HepG2 (cell line): ENCODE measurements around the gene ABI3BP. TPM values are rescaled to one million over a fixed set of nuclear protein-coding genes. Genes with fewer than 3 reads are reported as not detected.

ENCODE experiments used
- ATAC-seq: fragments of 200-7000 bp; cut with Tn5 transposase; 3 replicates; pipeline ENCODE4 v1.9.1; 2020; ENCODE audit warnings: mild to moderate bottlenecking, moderate library complexity
- BruUV-seq: library from RNA; stranded (reverse); fragments of 400-500 nt; replicated peaks from 2 replicates; lab custom pipeline; 2021; lab: Mats Ljungman, UMichigan
- CTCF ChIA-PET: fragments of 300-600 bp; formaldehyde crosslinking; extraction: SDS; loops from one replicate; lab custom pipeline; 2021; ENCODE audit warnings: low total read pairs, inconsistent platforms, low intra/inter-chr PET ratio; lab: Yijun Ruan, JAX
- POLR2A ChIA-PET: fragments of 350-600 bp; sonication (Branson Sonifier 250); formaldehyde crosslinking; loops from one replicate; lab custom pipeline; 2020; ENCODE audit warnings: antibody characterized with exemption, inconsistent platforms; lab: Yijun Ruan, JAX
- DNase-seq: peaks from one replicate; pipeline ENCODE4 v3.0.0-alpha.2; 2015; ENCODE audit warnings: low spot score
- FAIRE-seq: peaks from 3 replicates; lab custom pipeline; 2011; peaks lifted over from hg19 to GRCh38; lab: Jason Lieb, UNC
- H2AFZ ChIP-seq: one replicate; pipeline ENCODE4 v1.6.1; 2011; ENCODE audit warnings: low read length, inconsistent platforms
- H3K27ac ChIP-seq: fragments of 300-600 bp; 3 replicates; pipeline ENCODE4 v1.8.0; 2011; ENCODE audit warnings: mixed run types, mild to moderate bottlenecking, mixed read lengths, low read length, inconsistent platforms; ENCODE audit not compliant: insufficient read depth; ENCODE audit errors: extremely low read length
- H3K27me3 ChIP-seq, 2 experiments: fragments of 200-600 bp in 1 of 2; 2 replicates in 1 of 2; 3 replicates in 1 of 2; pipeline versions ENCODE4 v1.6.0 to v1.8.0; 2011; ENCODE audit warnings: low read length in 2 of 2, mild to moderate bottlenecking in 2 of 2, moderate library complexity in 2 of 2, inconsistent platforms in 1 of 2; ENCODE audit not compliant: insufficient read depth in 2 of 2, control insufficient read depth in 1 of 2
- H3K36me3 ChIP-seq, 2 experiments: fragments of 200-600 bp in 1 of 2; replicated peaks in 1 of 2; 2 replicates in 1 of 2; 3 replicates in 1 of 2; pipeline versions ENCODE4 v1.5.1 to v1.8.0; 2011; ENCODE audit warnings: low read length in 2 of 2, inconsistent platforms in 1 of 2; ENCODE audit not compliant: insufficient read depth in 2 of 2, control insufficient read depth in 1 of 2
- H3K4me1 ChIP-seq: 2 replicates; pipeline ENCODE4 v1.5.1; 2012; ENCODE audit warnings: low read length, inconsistent platforms; ENCODE audit not compliant: insufficient read depth
- H3K4me2 ChIP-seq: 2 replicates; pipeline ENCODE4 v1.6.0; 2011; ENCODE audit warnings: low read depth, low read length, inconsistent platforms
- H3K4me3 ChIP-seq, 3 experiments: fragments of 200-600 bp in 1 of 3; sonication (generic), shearing (Covaris generic) in 1 of 3; replicated peaks in 1 of 3; 2 replicates each; pipeline ENCODE4 v1.5.1; 2011 to 2016; ENCODE audit warnings: low read length in 3 of 3, inconsistent platforms in 2 of 3, low read depth in 2 of 3, mild to moderate bottlenecking in 2 of 3, control low read depth in 1 of 3, mixed read lengths in 1 of 3; ENCODE audit not compliant: insufficient read depth in 1 of 3
- H3K79me2 ChIP-seq: one replicate; pipeline ENCODE4 v1.6.1; 2011; ENCODE audit warnings: low read length, inconsistent platforms; ENCODE audit not compliant: insufficient read depth
- H3K9ac ChIP-seq: 2 replicates; pipeline ENCODE4 v1.6.0; 2011; ENCODE audit warnings: mild to moderate bottlenecking, low read depth, low read length, inconsistent platforms; ENCODE audit not compliant: insufficient read depth
- H3K9me3 ChIP-seq: 2 replicates; pipeline ENCODE4 v1.5.1; 2012; ENCODE audit warnings: mild to moderate bottlenecking, low read length
- H4K20me1 ChIP-seq: 2 replicates; pipeline ENCODE4 v1.6.0; 2011; ENCODE audit warnings: inconsistent platforms, mild to moderate bottlenecking, low read length, moderate library complexity; ENCODE audit not compliant: insufficient read depth
- HNRNPK ChIP-seq: fragments of 200-400 bp; formaldehyde crosslinking; IDR thresholded peaks from 2 replicates; pipeline ENCODE4 v1.6.1; 2018; ENCODE audit warnings: low read length, low read depth, moderate library complexity, mild to moderate bottlenecking; ENCODE audit not compliant: poor library complexity, severe bottlenecking
- HOXA7 ChIP-seq: sonication (generic); formaldehyde crosslinking; IDR thresholded peaks from 2 replicates; pipeline ENCODE4 v1.8.1; 2022; ENCODE audit warnings: mild to moderate bottlenecking, missing genetic modification reagents, moderate library complexity
- KAT7 ChIP-seq: IDR thresholded peaks from 2 replicates; pipeline ENCODE4 v1.6.1; 2018; ENCODE audit warnings: borderline replicate concordance, missing compliant biosample characterization
- MTA1 ChIP-seq: sonication (generic); formaldehyde crosslinking; IDR thresholded peaks from 2 replicates; pipeline ENCODE4 v1.4.0; 2020; ENCODE audit warnings: missing genetic modification reagents, mild to moderate bottlenecking, borderline replicate concordance
- PRMT3 ChIP-seq: sonication (generic); formaldehyde crosslinking; IDR thresholded peaks from 2 replicates; pipeline ENCODE4 v1.8.1; 2022; ENCODE audit warnings: low read depth, mild to moderate bottlenecking, moderate library complexity, missing genetic modification reagents, borderline replicate concordance
- PRPF4 ChIP-seq: fragments of 200-400 bp; formaldehyde crosslinking; IDR thresholded peaks from 2 replicates; pipeline ENCODE4 v1.6.1; 2016; ENCODE audit warnings: low read length, low read depth; ENCODE audit not compliant: poor library complexity, severe bottlenecking
- RNF219 ChIP-seq: sonication (generic); formaldehyde crosslinking; IDR thresholded peaks from 2 replicates; pipeline ENCODE4 v1.5.0; 2020; ENCODE audit warnings: mild to moderate bottlenecking, missing genetic modification reagents
- SMC3 ChIP-seq: IDR thresholded peaks from 2 replicates; pipeline ENCODE4 v1.6.1; 2011; ENCODE audit warnings: low read length, improper control_type of control experiment
- SNAI1 ChIP-seq: sonication (generic); formaldehyde crosslinking; IDR thresholded peaks from 2 replicates; pipeline ENCODE4 v1.5.0; 2020; ENCODE audit warnings: mild to moderate bottlenecking, missing genetic modification reagents, borderline replicate concordance
- ZFX ChIP-seq: sonication (generic); formaldehyde crosslinking; IDR thresholded peaks from 2 replicates; pipeline ENCODE4 v1.4.0; 2020; ENCODE audit warnings: mild to moderate bottlenecking, low read depth, missing genetic modification reagents, moderate library complexity
- ZNF577 ChIP-seq: sonication (generic); formaldehyde crosslinking; IDR thresholded peaks from 2 replicates; pipeline ENCODE4 v1.4.0; 2020; ENCODE audit warnings: mild to moderate bottlenecking, low read depth, missing genetic modification reagents, borderline replicate concordance
- ZNF619 ChIP-seq: sonication (generic); formaldehyde crosslinking; IDR thresholded peaks from 2 replicates; pipeline ENCODE4 v1.4.0; 2020; ENCODE audit warnings: mild to moderate bottlenecking, missing genetic modification reagents
- WGBS: methylation state at CpG from one replicate; pipeline ENCODE4 v1.1.6; 2017; ENCODE audit warnings: low lambda C conversion rate; 5-methylcytosine and 5-hydroxymethylcytosine counted together
- in situ Hi-C: cut with HindIII; loops from 2 replicates; pipeline ENCODE4 v1.10.0; 2017; ENCODE audit warnings: low pct_unique_long_range_greater_than_20kb; ENCODE audit not compliant: extremely low pct_ligation_motif_present
- intact Hi-C: fragments of 100-400 bp; cut with micrococcal nuclease; formaldehyde crosslinking; loops from one replicate; pipeline ENCODE4 v1.10.0; 2022; ENCODE audit not compliant: unreplicated experiment
- polyA plus RNA-seq, 8 experiments: library from polyadenylated mRNA; depleted of rRNA in 3 of 8; stranded (reverse) in 7 of 8; unstranded in 1 of 8; fragments of >200 nt; fragmentation: Illumina TruSeq in 4 of 8; extraction: Trizol in 4 of 8; gene quantifications; 2 replicates each; pipeline versions ENCODE4 v1.2.1 to v1.2.3, GENCODE V29; 2011 to 2016; ENCODE audit warnings: low read depth in 4 of 8, missing spikeins in 1 of 8, mixed read lengths in 1 of 8; ENCODE audit not compliant: insufficient read depth in 1 of 8
- total RNA-seq, 5 experiments: library from RNA; depleted of rRNA; stranded (reverse); fragments of >200 nt; fragmentation: Illumina TruSeq; extraction: Trizol; gene quantifications; 2 replicates each; pipeline ENCODE4 v1.2.3, GENCODE V29; 2016; ENCODE audit warnings: low read depth in 1 of 5

ABI3BP gene
- total and polyA plus RNA-seq, 2 of the 13 experiments (the other 11 are each of a cell fraction or from before 2014, with no cell fraction given), result not detected

DNA sequence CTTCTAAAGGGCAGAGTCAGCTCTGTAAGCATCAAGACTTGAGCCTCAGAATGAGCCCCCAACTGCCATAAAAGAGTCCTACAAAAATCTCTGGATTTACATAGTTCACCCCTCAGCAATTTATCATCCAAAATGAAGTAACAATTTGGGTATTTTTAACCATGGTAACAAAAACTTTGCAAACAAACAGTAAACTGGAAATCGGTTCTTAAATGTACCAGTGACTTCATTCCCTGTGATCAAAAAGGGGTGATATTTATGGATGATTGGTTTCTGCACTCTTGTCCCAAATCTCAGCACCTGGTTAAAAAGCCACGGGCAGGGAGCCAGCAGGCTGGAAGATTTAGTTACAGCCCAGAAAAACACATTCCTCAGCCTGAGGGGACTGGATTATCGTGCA is 210.3 kb downstream of the ABI3BP start:
- intact Hi-C loops, result no loop called here
- no TSS peak for BruUV-seq

More for the DNA sequence above, 210.3 kb downstream of the ABI3BP start:
- Histone ChIP-seq H3K27me3 (no peaks in the 10 kb centered on the region), H3K27ac (no peak overlapping the region), H3K4me1 (no peaks in the 10 kb centered on the region), H3K4me3 (no peak overlapping the region), H4K20me1 (no peaks in the 10 kb centered on the region), H3K9me3 (0 out of 2 replicates have a peak, but pooled peaks cover 4% of the 10 kb centered on the region), H3K9ac (no peak overlapping the region), H2AFZ (no peak overlapping the region), H3K79me2 (no peaks in the 10 kb centered on the region), H3K4me2 (no peak overlapping the region), H3K36me3 (no peaks in the 10 kb centered on the region)
- no peak for FAIRE-seq
- ATAC-seq, result no peak
- in situ Hi-C loops, result no loop called here
- ChIA-PET POLR2A (no interaction called here), CTCF (no interaction called here)
- no peak for DNase-seq
- TF ChIP-seq HNRNPK (no peak), PRMT3 (CRISPR knock-in tag) (no peak), HOXA7 (CRISPR knock-in tag) (no peak), SNAI1 (CRISPR knock-in tag) (no peak), ZNF619 (no peak), KAT7 (no peak), MTA1 (CRISPR knock-in tag) (no peak), PRPF4 (no peak), ZFX (CRISPR knock-in tag) (no peak), ZNF577 (CRISPR knock-in tag) (no peak), RNF219 (no peak), SMC3 (no peak)
- WGBS, result 2% methylated on average over 3 of the region's 3 CpGs
